CD4-positive, alpha-beta T cell treated with Interleukin-2 at 100 ng/mL for 4 hours (primary cell): Measurements from ENCODE around the gene KCNK1.

Experiments used
- DNase-seq: peaks from one replicate; pipeline ENCODE4 v3.0.0-alpha.2; 2020; ENCODE audit warnings: low spot score

Gene KCNK1

DNA sequence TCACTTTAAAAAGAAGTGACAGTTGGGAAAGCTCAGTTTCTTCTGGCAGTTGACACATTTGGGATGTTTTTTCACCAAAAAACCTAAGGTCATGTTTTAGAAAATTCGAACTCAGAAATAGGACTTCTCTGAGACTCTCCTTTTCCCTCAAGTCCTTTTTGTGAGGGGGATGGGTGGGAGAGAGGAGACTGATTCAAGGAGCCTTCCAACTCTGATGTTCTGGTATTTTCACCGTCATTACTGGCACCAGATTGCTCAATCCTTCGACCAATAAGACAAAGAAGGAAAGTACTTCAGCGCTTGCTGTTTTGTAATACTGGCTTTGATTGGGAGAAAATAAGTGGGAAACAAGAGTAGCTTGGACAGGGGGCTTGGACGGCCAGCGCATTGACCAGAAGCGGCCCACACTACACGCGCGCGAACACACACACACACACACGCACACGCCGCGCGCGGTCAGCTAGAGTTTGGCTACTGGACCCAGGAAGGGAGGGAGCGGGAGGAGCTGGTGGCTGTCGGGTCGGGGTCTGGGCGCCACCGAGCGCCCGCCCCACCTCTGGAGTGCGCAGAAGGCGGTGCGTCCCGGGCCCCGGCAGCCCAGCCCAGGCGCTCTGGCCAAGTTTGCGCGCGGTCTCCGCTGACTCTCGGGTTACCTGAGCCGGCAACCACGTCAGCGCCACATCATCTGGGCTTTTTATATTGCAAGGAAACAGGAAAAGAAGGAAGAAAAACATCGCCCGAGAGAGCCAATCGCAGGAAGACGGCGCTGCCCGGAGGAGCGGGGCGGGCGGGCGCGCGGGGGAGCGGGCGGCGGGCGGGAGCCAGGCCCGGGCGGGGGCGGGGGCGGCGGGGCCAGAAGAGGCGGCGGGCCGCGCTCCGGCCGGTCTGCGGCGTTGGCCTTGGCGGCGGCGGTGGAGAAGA lies at the start of gene KCNK1:
Gene KCNK1, plus strand, starts transcription at position 855 of the 921 bp plus-strand sequence. Its CDS starts 66 bp downstream, at position 921.
- DNase-seq: no peak

DNA sequence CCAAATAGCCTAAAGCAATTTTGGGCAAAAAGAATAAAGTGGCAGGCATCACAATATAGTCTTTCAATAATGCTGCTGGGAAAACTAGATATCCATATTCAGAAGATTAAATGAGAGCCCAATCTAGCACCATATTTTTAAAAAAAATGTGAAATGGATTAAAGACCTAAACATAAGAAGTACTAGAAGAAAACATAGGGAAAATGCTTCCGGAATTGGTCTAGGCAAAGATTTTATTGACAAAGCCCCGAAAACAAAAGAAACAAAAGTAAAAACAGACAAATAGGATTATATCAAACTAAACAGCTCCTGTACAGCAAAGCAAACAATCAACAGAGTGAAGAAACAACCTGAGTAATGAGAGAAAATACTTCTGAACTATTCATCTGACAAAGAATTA lies 48.6 kb upstream of the KCNK1 start:
- no peak for DNase-seq

DNA sequence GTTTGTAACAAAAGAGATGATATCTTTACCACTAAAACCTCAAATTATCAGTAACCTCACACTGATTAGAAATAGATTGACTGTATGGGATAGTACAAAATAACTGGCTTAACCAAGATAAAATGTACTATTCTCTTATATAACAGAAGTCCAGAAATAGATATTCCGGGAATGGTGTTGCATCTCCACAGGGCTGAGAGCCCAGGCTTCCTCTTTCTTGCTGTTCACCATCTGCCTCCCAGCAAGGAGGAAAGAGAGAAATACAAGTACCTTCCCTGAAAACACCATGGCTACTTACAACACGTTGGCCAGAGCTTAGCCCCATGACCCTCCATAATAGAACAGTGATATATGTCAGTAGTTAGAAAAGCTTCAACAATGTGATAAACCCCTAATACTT lies 47.0 kb upstream of the KCNK1 start:
- no peak for DNase-seq

DNA sequence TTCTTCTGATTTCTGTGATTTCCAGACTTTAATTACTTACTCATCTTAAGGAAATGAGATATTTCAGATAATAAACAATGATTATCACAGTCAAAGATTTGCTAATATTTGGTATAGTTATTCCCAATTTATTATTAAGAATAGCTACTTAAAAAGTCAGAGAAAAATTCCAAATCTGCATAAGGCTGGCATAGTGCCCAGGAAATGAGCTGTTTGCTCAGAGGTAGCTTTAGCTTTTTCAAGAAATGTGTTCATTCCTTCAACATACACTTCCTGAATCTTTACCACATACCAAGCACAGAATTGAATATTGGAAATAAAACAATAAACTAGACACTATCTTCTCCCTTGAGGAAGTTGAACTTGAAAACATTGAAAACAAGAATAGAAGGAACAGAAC lies 44.3 kb upstream of the KCNK1 start:
- DNase-seq: no peak

DNA sequence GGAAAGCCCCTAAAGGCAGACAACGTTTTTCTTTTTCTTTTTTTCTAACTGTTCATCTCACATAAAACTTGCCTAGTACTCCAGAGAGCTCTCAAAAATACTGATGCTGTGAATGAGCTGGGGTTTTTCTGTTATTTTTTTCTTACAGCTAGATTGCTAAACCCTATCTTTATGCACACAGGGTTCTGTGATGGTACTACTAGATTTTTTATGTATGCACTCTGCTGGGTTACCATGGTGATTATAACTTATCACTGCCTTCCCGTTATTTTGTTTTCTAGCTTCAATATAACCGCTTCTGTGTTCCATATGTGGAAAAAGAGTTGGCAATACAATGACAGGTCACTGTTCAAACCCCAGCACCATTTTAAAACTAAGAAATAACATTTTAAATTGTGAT lies 43.7 kb upstream of the KCNK1 start:
- DNase-seq: no peak

DNA sequence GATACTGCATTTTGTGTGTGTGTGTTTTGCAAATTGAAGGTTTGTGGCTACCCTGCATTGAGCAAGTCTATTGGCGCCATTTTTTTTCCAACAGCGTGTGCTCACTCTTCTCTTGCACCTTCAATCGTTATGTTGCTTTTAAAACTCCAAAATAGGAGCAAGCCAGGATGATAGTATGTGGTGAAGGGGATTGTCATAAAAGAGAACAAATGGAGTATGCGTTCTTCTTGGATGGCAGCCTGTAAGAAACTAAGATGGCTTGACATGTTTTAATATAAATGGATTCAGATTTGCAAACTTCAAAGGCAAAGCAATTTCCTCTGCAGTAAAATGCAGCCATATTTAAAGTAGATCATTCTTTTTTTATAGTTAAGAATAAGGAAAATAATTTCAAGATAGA lies 43.2 kb upstream of the KCNK1 start:
- DNase-seq: no peak

DNA sequence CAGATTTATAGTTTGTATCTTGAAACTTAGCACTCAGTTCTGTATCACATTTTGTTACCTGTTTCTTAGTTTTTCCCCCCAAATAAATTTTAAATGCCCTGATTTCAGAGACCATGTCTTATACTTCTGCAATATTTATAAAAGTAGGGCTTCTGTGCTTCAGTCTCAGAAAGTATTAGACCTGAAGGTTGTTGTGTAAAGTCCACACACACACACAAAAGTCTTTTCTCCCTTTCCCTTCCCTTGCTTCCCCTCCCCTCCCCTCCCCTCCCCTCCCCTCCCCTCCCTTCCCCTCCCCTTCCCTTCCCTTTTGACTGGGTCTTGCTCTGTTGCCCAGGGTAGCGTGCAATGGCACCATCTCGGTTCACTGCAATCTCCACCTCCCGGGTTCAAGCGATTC lies 41.0 kb upstream of the KCNK1 start:
- no peak for DNase-seq

DNA sequence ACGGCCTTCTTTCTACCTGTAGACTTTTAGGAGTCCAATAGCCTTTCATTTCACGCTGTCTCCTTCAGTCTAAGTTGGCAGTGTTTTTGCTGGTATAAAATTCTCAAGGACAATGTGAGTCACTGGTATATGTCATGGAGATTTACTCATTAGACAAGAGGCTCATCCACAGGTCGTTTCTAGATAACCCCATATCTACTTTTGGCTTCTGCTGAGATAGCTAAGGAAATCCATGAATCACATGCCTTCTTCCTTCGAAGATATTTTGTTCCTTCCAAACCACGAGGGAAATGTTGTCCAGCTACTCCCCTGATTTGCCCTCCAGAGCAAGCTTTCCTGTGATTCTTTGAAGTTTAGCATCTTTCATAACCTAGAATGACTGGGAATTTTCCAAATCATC lies 38.5 kb upstream of the KCNK1 start:
- no peak for DNase-seq

DNA sequence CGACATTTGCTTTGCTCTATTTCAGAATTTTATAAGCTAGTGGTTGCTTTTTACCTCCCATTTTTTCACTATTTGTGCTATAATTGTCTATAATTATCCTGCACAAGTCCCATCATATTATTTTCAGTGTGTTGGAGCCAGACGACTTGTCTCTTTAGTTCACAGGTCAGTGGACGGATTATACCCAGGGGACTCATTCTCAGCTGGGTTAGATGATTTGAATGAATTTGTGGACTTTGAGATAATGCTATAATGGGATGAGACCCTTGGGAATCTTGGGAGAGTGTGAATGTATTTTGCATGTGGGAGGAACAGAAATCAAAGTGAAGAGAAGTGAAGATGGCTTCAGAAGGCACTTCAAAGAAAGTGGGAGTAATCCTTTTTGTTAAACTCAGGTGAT lies 31.5 kb upstream of the KCNK1 start:
- DNase-seq: no peak

DNA sequence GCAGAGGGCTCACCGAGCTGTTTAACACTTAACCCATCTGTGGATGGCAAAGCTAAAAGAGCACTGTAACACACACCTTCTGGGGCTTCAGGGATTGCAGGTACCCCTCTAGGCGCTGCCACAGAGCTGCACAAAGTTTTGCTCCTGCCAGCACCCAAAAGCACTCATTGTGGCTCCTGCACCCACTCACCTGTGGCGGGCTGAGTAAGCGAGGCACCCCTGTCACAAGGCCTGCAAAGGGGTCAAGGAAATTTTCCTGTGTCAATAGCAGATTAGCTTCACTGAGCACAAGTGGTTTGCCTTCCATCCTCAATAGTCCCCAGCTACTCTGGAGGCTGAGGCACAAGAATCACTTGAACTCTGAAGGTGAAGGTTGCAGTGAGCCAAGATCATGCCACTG lies 29.5 kb upstream of the KCNK1 start:
- no peak for DNase-seq

DNA sequence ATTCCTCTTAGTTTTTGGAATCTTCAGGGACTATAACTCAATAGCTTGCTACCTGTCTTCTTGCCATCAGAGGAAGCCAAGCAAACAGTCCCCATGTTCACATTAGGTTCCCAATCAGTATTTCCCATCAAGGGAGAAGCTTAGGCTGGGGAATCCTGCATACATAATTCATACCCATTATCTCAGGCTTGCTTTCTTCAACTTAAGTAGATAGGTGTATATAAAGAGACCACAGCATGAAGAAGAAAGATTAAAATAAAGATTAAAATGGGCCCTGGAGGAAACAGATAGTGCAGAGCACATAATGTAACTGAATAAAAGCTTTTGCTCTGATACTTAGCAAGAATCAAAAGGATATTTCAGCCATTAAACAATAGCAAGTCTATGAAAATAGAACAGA lies 29.0 kb upstream of the KCNK1 start:
- DNase-seq: no peak

DNA sequence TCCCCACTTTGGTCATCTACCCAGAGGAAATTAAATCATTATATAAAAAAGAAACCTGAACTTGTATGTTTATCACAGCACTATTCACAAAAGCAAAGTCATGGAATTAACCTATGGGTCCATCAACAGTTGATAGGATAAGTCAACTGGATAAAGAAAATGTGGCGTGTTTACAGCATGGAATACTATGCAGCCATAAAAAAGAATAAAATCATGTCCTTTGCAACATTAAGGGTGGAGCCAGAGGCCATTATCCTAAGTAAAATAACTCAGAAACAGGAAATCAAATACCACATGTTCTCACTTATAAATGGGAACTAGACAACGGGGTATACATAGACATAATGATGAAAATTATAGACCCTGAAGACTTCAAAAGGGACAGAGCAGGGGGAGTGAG lies 27.6 kb upstream of the KCNK1 start:
- DNase-seq: no peak

DNA sequence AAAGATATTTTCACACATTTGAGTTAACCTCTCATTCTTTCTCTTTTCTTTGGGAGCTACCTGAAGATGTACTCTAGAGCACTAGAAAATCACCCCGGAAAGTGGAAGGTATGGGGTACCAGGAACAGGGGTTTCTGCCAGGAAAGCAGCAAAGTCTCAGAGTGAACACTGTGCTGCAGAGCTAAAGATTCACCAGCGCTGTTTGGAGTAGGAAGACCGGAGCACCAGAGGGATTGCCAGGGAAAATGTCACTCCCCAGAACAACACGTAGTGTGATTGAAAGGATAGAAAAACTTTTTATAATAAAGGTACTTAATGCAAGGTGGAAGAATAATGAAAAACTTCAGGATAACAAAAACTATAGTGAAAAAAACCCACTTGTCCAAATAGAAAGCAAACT lies 26.7 kb upstream of the KCNK1 start:
- DNase-seq: no peak

DNA sequence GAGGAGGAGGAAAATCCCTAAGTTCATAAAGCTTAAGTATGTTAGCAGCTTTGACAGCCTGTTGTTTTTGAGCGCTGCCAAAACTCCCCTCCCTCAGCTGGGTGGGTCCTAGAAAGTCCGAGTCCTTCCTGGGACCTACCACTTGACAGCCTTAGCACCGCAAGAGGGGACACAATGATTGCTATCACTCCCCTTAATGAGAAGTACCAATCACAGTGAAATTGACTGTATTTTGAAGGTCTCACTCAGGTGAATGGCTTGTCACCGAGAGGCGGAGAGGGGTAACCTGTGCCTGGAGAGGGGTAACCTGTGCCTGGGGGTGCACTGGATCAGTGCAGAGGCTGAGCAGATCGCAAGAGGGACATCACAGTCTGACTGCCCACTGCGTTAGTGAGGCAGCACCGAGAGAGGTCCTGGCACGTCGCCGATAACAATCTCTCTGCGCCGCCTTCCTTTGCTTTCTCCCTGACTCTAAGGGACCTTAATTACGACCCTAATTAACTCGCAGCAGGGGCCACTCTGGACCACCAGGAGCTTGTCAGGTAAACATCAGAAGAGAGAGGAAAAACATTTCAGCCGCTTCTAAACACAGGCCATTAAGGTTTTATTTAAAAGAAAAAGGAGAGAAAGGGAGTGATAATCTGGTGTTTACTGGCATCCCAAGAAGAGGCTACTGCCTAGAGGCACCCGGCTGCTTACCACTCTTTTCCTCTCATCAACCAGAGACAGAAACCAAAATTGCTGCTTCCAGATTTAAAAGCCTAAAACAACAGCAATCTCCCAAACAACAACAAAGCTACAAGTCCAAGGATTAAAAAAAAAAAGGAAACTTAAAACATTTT lies 25.7 kb upstream of the KCNK1 start:
- DNase-seq: no peak

DNA sequence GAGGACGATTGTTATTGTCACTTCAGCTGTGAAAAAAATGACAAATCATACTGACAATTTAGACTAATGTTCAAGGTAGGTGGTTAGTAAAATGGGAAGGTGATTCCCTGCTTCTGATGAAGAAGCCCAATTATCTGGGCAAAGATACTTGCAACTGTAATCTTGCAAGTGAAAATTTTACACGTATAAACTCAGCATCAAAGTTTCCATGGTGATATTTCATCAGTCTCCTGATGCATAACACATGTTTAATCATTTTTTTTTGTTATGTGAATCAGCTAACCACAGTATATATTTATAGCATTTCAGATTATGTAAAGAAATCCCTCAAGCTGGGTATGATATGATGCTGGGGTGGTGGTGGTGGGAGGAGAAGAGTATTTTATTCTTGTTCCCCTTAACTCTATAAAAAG lies 16.4 kb upstream of the KCNK1 start:
- no peak for DNase-seq

DNA sequence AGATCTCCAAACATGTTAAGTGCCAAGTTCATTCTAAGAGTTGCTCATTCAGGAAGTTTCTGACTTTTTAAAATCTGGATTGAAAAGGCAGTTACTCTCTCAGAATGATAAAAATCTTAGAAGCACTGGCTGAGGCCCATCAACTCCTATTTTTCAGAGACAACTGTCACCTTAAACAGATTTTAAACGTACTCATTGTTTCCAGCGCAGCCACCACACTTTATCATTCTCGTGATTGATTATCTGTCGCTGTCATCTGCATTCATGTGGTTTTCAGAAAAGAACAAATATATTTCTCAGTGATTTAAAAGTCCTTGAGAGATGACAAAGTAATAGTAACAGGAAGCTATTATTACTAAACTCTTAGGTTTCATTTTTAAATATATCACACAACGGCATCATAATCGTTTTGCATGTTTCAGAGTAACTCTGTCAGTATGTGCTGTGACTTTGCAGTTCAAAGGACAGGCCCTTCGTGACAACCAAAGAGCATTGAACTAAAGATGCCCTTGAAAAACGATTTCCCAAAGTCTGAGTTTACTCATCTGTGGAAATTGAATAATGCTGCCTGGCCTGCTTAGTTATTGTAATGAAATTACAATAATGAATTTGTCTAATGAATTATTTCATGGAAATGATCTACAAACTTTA lies 14.9 kb upstream of the KCNK1 start:
- no peak for DNase-seq

DNA sequence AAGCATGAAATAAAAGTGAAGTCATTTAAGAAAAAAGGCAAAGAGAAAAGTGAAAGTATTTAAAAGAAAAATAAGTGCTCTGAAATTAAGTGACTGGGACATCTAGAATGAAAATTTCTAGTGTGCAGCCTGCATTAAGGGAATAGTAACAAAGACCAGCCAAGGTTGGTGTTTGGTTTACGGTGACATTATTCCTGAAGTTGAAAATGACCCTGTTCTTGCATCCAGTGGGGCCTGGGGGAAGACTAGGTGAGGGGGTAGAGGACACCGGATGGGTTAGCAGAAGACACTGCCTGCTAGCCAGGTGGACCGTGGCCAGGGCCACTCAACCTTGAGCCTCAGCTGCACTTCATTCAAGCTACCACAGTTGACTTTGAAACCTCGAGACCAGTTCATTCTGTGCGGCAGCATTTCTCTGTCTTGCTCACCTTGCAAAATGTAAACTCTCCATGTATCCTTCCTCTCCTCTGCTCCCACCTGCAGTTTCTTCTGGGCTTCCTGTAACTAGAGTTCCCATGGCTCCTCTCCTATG lies 14.3 kb upstream of the KCNK1 start:
- no peak for DNase-seq

DNA sequence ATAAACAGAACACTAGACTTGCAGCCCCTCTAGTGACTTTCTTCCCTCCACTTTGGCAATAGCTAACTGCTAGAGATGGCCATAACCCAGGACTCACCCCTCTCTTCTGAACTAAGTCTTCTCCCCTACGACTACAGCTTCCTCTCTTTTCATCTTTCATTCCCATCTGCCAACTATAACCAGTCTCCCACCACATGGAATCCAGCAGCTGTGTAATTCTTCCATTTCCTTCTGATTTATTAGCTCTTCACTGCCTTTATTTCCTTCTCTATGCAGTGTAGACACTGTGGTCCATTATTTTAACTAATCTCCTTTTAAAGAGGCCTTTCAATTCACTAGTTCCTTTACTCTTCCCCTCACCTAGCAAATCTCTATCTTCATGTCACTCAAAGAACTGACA lies 13.4 kb upstream of the KCNK1 start:
- DNase-seq: no peak

DNA sequence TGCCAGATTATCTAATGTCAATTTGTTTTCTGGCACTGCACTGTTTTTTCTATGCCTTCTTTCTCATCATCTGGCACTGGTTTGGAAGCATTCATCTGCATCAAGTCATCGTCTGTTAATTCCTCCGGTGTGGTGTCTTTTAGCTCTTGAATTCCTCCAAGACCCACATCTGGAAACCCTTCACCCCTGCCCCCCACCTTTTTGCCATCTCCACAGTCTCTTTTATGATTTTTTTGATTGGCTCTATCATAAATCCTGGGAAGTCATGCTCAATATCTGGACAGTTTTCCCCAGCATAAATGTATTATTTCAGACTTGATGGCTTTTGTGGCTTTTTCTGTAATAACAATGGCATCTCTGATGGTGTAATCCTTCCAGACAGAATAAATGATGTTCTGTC lies 10.4 kb upstream of the KCNK1 start:
- no peak for DNase-seq

DNA sequence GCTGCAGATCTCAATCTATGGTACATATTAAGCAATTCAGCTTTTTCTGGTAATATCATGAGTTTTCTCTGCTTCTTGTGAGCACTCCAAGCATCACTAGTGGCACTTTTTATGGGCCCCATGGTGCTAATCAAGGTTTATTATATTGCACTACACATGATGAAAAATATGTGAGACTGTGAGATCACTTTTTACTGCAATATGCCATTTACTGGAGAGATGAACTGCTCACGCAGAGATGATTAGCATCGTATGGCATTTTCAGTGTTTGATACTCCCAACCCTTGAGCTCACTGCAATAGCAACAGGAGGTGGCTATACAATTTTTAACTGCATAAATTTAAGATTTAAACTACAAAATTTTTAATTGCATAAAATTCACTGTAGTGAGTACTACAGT lies 8.7 kb upstream of the KCNK1 start:
- DNase-seq: no peak

DNA sequence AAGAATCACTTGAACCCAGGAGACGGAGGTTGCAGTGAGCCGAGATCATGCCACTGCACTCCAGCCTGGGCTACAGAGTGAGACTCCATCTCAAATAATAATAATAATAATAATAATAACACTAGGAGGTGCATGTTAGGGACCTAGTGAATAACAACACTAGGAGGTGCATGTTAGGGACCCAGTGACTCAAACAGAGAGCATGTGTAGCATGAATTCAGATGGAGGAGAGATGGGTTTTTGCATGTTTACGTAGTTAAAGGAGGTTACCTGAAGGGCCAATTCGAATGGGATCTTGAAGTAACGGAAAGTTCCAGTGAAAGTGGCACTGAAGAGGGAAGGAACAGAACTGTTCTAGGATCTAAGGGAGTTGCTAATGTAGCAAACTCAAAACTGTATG lies 7.1 kb upstream of the KCNK1 start:
- DNase-seq: no peak
